ENCODE measurements around the gene GARS1. TPM values are rescaled to one million over a fixed set of nuclear protein-coding genes. Genes with fewer than 3 reads are reported as not detected.
A peak's percentile ranks its signal among the peaks of the same experiment; 100 is the strongest.

GARS1 gene
- polyA plus RNA-seq, 1 donor from 2014 or later, result 79.1 TPM

GRCh38 chr7:30652698-30653641 lies 58.3 kb downstream of the GARS1 start:
- no peaks in the 10 kb centered on the region for H3K36me3 Mint-ChIP-seq
- no peaks in the 10 kb centered on the region for H3K4me1 Mint-ChIP-seq
- no peak overlapping the region for H3K4me3 Mint-ChIP-seq
- no peak overlapping the region for H3K27ac Mint-ChIP-seq
- no peaks in the 10 kb centered on the region for H3K27me3 Mint-ChIP-seq
- no peaks in the 10 kb centered on the region for H3K9me3 Mint-ChIP-seq

- Mint-ChIP-seq H3K4me3 (no peak overlapping the region), H3K4me1 (no peaks in the 10 kb centered on the region), H3K27me3 (no peaks in the 10 kb centered on the region), H3K36me3 (no peaks in the 10 kb centered on the region), H3K9me3 (no peaks in the 10 kb centered on the region), H3K27ac (no peak overlapping the region)
These were observed 59.8 kb downstream of the GARS1 start for GRCh38 chr7:30654296-30655090.

- no peaks in the 10 kb centered on the region for H3K36me3 Mint-ChIP-seq
- no peak overlapping the region for H3K27ac Mint-ChIP-seq
- H3K27me3 Mint-ChIP-seq, result no peaks in the 10 kb centered on the region
- no peaks in the 10 kb centered on the region for H3K9me3 Mint-ChIP-seq
- H3K4me1 Mint-ChIP-seq, result no peaks in the 10 kb centered on the region
- no peak overlapping the region for H3K4me3 Mint-ChIP-seq
These were observed 60.7 kb downstream of the GARS1 start for GRCh38 chr7:30655096-30655970.

- Mint-ChIP-seq H3K27me3 (no peaks in the 10 kb centered on the region), H3K4me3 (no peak overlapping the region), H3K4me1 (no peaks in the 10 kb centered on the region), H3K27ac (no peak overlapping the region), H3K9me3 (no peaks in the 10 kb centered on the region), H3K36me3 (no peaks in the 10 kb centered on the region)
These were observed 61.6 kb downstream of the GARS1 start for GRCh38 chr7:30656006-30656957.

GRCh38 chr7:30657131-30657530 lies 62.5 kb downstream of the GARS1 start:
- Mint-ChIP-seq H3K4me1 (no peaks in the 10 kb centered on the region), H3K36me3 (no peaks in the 10 kb centered on the region), H3K27me3 (no peaks in the 10 kb centered on the region), H3K4me3 (no peak overlapping the region), H3K9me3 (no peaks in the 10 kb centered on the region), H3K27ac (no peak overlapping the region)

GRCh38 chr7:30658479-30659074 lies 63.9 kb downstream of the GARS1 start:
- no peaks in the 10 kb centered on the region for H3K4me1 Mint-ChIP-seq
- H3K36me3 Mint-ChIP-seq, result no peaks in the 10 kb centered on the region
- H3K9me3 Mint-ChIP-seq, result no peaks in the 10 kb centered on the region
- H3K4me3 Mint-ChIP-seq, result no peak overlapping the region
- H3K27me3 Mint-ChIP-seq, result no peaks in the 10 kb centered on the region
- H3K27ac Mint-ChIP-seq, result peak overlapping the region in 1 of 3 donors; percentile 1

- Mint-ChIP-seq H3K4me3 (no peak overlapping the region), H3K27ac (no peak overlapping the region), H3K36me3 (no peaks in the 10 kb centered on the region), H3K9me3 (no peaks in the 10 kb centered on the region), H3K4me1 (no peaks in the 10 kb centered on the region), H3K27me3 (no peaks in the 10 kb centered on the region)
These were observed 64.6 kb downstream of the GARS1 start for GRCh38 chr7:30659312-30659711.

- no peak overlapping the region for H3K4me3 Mint-ChIP-seq
- no peaks in the 10 kb centered on the region for H3K27me3 Mint-ChIP-seq
- no peaks in the 10 kb centered on the region for H3K36me3 Mint-ChIP-seq
- H3K4me1 Mint-ChIP-seq, result no peaks in the 10 kb centered on the region
- H3K9me3 Mint-ChIP-seq, result no peaks in the 10 kb centered on the region
- no peak overlapping the region for H3K27ac Mint-ChIP-seq
These were observed 65.9 kb downstream of the GARS1 start for GRCh38 chr7:30660331-30661255.

- peak overlapping the region in 1 of 3 donors; percentile 39 for H3K27ac Mint-ChIP-seq
- no peaks in the 10 kb centered on the region for H3K9me3 Mint-ChIP-seq
- H3K4me3 Mint-ChIP-seq, result no peak overlapping the region
- H3K4me1 Mint-ChIP-seq, result no peaks in the 10 kb centered on the region
- H3K27me3 Mint-ChIP-seq, result no peaks in the 10 kb centered on the region
- H3K36me3 Mint-ChIP-seq, result no peaks in the 10 kb centered on the region
These were observed 67.2 kb downstream of the GARS1 start for GRCh38 chr7:30661926-30662325.

GRCh38 chr7:30662431-30662939 lies 67.8 kb downstream of the GARS1 start:
- no peak overlapping the region for H3K4me3 Mint-ChIP-seq
- no peaks in the 10 kb centered on the region for H3K27me3 Mint-ChIP-seq
- no peaks in the 10 kb centered on the region for H3K4me1 Mint-ChIP-seq
- no peaks in the 10 kb centered on the region for H3K9me3 Mint-ChIP-seq
- H3K36me3 Mint-ChIP-seq, result no peaks in the 10 kb centered on the region
- peak overlapping the region in 1 of 3 donors; percentile 23 for H3K27ac Mint-ChIP-seq

GRCh38 chr7:30663414-30663813 lies 68.7 kb downstream of the GARS1 start:
- Mint-ChIP-seq H3K27me3 (no peaks in the 10 kb centered on the region), H3K4me1 (no peaks in the 10 kb centered on the region), H3K36me3 (no peaks in the 10 kb centered on the region), H3K27ac (no peak overlapping the region), H3K9me3 (no peaks in the 10 kb centered on the region), H3K4me3 (no peak overlapping the region)

- Mint-ChIP-seq H3K4me3 (no peak overlapping the region), H3K9me3 (no peaks in the 10 kb centered on the region), H3K36me3 (peaks cover 2% of the 10 kb centered on the region), H3K27me3 (no peaks in the 10 kb centered on the region), H3K4me1 (no peaks in the 10 kb centered on the region), H3K27ac (no peak overlapping the region)
These were observed 69.7 kb downstream of the GARS1 start for GRCh38 chr7:30664184-30664885.

Measured in IgD-negative memory B cell (primary cell).